HG02642 (cell line): ENCODE data around the gene SYNJ2.
"Not testable (repeated sequence)": the region's sequence is repeated elsewhere in the genome, so short reads cannot be mapped to it uniquely, and the experiment has no call there.

Source experiments
- ATAC-seq: cut with Tn5 transposase; IDR thresholded peaks from one replicate; pipeline ENCODE4 v1.9.1; 2021; ENCODE audit warnings: mild to moderate bottlenecking; ENCODE audit not compliant: unreplicated experiment, poor library complexity

SYNJ2 gene

DNA sequence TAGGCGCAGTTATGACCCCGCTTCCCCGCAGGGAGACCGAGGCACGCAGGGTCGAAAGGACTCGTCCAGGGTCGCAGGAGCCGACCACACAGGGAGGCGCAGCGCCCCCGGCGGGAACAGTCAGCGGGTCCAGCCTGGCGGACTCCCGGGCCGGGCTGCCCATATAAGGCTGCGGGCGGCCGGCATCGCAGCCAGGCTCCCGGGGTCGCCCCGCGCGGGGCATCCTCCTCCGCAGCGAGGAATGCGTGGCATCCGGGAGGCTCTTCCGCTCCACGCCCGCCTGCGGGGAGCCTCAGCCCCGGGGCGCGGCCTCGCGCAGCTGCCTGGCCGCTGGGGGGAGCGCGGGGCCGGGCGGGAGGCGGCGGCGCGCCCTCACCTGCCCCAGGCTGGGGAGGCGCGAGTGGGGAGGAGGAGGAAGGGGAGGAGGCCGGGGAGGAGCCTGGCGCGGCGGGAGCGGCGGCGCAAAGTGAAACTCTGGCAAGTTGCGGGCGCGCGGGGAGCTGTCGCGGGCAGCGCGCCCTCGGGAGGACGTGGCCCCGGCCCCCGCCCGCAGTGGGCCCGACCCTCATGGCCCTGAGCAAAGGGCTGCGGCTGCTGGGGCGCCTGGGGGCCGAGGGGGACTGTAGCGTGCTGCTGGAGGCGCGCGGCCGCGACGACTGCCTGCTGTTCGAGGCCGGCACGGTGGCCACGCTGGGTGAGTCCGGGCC lies at the start of gene SYNJ2:
Gene SYNJ2, plus strand, starts transcription at position 469 of the 707 bp plus-strand sequence. Its CDS starts 99 bp downstream, at position 568.
- peak; percentile 82 for ATAC-seq

DNA sequence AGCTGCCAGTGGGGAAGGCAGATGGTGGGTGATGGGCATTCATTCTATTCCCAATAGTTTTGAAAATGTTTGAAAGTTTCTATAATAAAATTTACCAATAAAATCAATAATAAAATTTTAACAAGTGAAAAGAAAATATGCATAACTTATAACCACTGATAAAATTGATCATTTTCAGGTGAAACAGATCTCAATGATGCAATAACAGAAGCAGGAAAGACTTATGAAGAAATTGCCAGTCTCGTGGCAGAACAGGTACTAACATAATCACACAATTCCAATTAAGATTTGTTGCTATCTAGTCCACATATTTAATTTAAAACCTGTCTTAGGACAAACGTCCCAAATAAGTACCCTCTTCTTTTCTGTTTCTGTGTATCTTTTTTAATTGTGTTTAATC lies 45.9 kb upstream of the SYNJ2 start:
- no peak for ATAC-seq

- ATAC-seq = no peak
Observed at GRCh38 chr6:157937318-157937717, 44.3 kb upstream of the SYNJ2 start.

DNA sequence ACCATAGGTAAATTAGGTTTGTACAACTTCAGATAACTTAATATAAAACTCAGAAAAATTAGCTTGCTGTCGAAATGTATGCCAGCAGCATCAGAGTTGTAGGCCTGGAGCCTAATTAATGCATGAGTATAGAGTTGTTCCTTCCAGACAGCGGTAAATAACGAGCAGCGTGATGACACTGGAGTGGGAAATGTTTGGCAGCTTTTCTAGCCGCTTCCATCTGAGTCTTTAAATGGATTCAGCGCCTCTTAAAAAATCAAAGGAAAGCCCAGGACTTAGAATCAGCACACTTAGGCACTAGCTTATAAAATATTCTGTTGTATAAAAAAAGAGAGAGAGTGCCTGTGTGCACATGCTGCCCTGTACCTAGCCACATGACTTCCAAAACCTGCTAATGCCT lies 43.7 kb upstream of the SYNJ2 start:
- no peak for ATAC-seq

DNA sequence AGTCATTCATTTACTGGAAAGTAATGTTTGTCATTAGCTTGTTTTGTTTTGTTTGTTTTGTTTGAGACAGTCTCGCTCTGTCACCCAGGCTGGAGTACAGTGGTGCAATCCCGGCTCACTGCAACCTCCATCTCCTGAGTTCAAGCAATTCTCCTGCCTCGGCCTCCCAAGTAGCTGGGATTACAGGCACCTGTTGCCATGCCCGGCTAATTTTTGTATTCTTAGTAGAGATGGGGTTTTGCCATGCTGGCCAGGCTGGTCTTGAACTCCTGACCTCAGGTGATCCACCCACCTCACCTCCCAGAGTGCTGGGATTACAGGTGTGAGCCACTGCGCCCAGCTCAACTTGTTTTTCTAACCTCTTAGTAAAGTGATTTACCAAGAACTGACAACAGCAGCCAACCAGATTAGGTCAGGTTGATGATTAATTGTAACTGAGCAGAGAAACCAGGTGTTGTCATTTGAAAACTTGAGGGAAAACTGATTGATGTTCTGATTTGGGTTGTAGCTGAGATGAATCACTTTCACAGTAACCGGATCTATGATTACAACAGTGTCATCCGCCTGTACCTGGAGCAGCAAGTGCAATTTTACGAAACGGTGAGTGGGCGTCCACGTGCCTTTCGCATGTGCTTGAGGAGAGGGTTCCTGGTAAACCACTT lies 41.2 kb upstream of the SYNJ2 start:
- not testable (repeated sequence) for ATAC-seq

DNA sequence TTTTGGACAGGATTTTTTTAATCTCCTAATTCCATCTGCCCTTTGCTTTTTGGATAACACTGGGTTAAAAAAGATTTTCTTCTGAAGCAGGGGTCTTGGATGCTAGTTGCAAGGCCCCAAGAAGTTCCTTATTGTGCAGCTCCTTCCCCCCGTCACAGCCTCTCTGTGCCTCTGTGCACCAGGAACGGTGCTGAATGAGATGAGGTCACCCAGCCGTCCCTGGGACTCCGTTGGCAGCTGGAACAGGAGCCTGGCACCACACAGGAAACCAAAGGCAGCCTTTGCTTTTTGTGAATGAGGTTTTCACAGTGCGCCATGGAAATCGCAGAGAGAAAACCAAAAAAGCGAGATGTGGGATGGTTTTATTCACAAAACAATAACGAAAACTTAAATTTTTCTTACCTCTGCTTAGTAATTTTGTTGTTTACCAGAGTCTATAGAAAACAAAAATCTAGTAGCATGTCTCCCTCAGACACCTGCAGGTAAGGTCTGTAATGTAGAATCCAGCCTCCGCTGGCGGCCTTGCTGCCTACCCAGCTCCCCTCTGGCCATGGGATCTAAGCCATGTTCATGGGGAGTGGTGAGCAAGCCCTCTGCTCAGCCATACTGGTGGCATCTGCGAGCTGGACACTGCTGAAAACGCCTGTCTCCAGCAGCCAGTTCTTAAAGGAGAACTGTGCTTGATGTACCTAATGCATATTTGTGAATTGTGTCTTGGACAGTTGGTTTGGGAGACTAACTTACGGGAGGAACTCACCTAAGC lies 40.4 kb upstream of the SYNJ2 start:
- no peak for ATAC-seq

DNA sequence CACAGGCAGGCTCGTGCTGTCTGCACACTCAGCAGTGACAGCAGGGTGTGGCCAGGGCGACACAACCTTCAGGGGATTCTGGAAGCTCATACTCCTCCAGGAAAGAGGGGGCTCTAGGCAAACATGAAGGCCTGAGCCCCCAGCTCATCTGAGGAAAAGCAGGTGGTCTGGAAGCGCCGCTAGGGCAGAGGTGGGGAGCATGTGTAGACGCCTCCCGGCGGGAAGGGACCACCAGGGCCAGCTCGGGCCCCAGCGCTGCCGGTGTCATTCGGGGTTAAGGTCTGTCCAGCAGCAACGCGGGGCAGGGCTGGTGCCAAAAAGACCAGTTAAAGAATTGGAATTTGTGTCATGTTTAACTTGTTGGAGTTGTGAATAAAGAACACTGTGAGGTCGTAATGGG lies 39.3 kb upstream of the SYNJ2 start:
- ATAC-seq = no peak

- no peak for ATAC-seq
Observed at GRCh38 chr6:157943249-157943963, 38.3 kb upstream of the SYNJ2 start.

- no peak for ATAC-seq
Observed at GRCh38 chr6:157943964-157944283, 37.7 kb upstream of the SYNJ2 start.

DNA sequence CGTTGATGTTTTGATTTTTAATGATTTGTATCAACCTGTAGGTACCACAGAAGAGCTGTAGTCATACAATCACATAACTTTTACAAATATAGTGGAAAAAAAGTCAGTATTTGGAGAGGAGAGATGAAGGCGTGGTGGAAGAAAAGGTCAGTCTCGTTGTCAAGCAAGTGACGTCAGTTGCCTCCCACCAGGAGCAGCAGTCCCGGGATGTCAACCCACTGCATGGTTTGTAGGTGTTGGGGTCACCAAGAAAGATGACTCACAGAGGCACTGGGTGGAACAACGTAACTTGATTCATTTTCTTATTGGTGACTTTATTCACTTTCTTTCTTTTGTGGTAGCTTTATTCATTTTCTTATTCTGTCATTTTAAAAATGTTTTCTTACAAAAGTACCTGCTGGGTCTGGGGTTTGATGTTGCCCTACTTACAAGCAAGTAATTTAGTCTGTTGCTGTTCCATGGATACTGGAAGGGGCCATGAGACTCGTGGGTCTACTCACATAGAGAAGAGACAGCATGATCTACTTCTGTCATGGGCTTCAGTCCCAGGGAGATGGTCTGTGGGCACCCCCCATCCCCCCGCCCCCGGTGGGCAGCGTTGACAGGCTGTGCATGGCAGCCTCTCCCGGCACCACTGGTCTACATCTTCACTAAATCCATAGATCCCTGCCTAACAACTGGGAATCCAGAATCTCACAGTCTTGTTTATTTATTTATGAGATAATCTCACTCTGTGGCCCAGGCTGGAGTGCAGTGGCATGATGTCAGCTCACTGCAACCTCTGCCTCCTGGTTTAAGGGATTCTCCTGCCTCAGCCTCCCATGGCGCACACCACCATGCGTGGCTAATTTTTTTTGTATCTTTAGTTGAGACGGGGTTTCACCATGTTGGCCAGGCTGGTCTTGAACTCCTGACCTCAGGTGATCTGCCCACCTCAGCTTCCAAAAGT lies 36.4 kb upstream of the SYNJ2 start:
- ATAC-seq = no peak

DNA sequence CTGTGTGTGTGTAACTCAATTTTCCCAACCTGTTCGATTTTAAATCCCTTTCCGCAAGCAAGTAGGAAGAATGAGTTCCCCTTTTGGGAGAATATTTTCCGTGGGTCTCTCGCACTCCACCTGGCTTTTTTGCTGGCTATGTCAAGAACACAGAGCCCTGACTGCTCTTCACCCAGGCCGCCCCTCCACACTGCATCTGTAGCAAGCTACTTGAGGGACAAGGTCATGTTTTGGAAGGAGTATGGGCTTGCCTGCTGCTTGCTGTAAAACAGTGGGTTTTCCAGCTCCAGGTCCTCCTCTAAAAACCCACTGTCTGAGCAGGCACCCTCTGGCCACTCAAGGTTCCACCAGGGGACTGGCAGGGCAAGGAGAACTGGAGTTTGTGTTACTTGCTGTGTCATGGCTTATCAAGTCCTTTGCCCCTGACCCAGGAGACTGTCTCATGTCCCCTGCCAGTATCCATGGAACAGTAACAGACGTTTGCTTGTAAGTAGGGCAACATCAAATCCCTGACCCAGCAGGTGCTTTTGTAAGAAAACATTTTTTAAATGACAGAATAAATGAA lies 35.5 kb upstream of the SYNJ2 start:
- no peak for ATAC-seq

DNA sequence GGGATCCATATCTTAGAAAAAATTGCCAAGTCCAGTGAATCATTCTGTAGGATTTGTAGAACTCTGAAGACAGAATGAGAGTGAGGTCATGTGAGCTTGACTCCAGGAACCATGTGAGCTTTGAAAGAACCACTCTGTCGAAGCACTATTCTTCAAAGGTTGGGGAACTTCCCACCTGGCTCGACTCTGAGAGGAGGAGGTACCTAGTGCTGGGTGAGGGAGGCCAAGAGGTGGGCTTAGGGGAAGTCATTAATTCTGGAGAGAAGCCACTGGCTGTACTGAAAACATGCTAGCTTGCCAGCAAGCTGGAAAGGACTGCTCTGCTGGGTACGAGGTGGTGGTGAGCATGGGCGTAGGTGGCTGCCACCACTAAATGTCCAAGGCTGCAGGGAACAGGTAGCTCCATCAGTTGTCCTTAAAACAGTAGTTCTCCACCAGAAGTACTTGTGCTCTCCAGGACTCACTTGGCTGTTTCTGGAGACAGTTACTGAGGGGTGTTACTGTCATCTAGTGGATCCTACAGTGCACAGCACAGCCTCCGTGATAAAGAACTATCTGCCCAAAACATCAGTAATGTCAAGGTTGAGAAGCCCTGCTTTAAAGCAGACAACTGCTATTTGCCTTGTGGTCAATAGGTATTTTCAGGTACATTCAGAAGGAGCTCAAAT lies 34.7 kb upstream of the SYNJ2 start:
- no peak for ATAC-seq

- ATAC-seq = not testable (repeated sequence)
Observed at GRCh38 chr6:157950899-157951298, 30.8 kb upstream of the SYNJ2 start.

DNA sequence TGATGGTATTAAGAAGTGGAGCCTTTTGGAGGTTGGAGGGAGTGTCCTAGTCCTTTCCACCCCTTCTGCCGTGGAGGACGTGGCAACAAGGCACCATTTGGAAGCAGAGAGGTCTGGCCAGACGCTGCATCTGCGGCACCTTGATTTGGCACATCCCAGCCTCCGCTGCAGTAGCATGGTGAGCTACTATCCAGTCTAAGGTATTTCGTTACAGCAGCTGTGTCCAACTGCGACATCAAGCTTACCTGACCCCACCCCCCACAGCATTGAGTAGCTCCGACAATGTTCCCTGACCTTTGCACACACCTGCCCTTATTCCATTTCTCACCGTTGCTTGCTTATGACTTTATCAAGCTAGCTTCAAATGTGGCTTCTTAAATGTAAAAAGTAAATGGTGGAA lies 29.8 kb upstream of the SYNJ2 start:
- ATAC-seq = no peak

GRCh38 chr6:157952861-157953351 lies 28.8 kb upstream of the SYNJ2 start:
- no peak for ATAC-seq

DNA sequence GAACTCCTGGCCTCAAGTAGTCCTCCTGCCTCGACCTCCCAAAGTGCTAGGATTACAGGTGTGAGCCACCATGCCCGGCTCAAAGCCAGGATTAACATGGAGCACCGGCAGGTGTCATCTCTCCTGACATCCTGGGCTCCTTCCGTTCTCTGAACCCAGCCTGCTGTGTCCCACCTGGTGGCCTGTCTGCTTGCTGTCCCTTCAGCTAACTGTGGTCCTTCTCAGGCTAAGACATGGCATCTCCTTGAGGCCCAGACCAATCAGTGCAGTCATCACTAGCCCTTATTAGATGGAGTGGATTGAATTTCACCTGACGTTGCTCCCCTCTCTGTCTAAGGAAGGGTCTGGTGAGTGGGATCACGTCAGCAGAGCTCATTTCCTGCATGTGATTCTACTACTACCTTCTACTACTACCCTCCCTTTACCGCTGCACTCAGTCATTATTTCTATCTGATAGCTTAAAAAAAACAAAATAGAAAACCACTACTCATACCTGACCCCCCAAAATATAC lies 28.0 kb upstream of the SYNJ2 start:
- ATAC-seq = no peak

DNA sequence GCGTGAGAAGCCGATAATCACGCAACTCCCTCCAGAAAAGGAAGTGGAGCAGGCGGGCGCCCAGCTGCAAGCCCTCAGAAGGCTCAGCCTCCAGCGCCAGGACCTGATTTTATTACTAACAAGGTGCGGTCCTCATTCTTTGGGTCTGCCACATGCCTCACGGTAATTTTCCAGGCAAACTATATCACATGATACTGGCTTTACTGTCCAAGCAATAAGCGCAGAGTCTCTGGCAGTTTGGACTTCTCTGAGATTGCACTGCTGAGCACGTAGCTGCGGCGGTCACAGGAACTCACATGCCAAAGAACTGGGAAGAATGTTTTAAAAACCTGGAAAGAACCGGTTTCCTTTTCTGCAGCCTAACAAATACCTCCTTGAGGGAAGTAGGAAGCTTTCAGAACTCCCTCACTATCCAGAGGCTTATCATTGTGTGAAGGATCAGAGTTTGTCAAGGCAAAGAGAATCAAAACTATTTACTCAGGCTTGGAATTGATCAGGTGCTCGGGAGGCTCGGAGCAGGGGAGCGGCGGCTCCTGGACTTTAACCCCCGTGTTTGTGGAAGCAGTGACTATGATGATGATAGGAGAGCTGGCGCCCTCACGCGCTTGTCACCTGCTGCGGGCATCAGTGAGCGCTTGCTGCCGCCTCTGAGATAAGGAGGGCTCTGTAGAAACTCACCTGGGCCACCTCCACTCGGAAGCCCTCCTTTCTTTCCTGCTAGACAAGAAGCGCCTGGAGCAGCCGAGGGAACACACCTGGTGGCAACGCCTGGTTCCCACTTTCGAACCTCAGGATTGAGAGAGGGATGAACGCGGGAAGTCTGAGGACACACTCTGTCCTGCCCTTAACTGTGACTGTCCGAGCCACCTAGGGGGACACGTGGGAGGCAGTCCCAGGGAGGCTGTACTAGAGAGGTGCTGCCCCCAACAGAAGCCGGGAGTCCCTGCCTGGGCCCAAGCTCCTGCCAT lies 27.2 kb upstream of the SYNJ2 start:
- no peak for ATAC-seq
